ENCODE results near the gene COL23A1. TPM values are rescaled to one million over a fixed set of nuclear protein-coding genes. Genes with fewer than 3 reads are reported as not detected.

The COL23A1 gene
- polyA plus RNA-seq, 3 donors = 5.7 to 8.7 (median 7.7) TPM

DNA sequence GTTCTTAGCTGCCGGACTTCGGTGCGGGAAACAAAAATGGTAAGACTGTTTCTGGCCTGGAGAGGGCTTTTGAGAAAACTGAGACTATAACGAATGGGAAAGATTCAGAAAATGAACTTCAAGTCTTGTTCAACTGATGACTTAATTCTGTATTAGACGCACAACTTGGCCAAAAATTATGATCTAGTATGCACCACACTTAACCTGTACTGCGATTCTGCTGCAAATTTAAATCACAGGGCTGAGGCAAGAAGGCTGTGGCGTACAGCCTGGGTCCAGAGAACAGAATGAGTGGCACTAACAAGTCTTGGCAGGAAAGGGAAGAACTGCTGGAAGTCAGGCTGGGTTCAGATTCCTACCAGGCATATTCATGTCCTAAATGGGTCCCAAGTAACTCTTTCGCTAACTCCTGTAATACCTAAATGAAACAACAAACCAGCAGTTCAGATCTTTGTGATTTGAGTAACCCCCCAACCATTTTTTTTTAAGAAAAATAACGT, 781 bp upstream of the COL23A1 start:
- DNase-seq (ENCODE audit: extremely low read depth in 1 of 11, low read depth in 9 of 11, low spot score in 4 of 11) = no peak

DNA sequence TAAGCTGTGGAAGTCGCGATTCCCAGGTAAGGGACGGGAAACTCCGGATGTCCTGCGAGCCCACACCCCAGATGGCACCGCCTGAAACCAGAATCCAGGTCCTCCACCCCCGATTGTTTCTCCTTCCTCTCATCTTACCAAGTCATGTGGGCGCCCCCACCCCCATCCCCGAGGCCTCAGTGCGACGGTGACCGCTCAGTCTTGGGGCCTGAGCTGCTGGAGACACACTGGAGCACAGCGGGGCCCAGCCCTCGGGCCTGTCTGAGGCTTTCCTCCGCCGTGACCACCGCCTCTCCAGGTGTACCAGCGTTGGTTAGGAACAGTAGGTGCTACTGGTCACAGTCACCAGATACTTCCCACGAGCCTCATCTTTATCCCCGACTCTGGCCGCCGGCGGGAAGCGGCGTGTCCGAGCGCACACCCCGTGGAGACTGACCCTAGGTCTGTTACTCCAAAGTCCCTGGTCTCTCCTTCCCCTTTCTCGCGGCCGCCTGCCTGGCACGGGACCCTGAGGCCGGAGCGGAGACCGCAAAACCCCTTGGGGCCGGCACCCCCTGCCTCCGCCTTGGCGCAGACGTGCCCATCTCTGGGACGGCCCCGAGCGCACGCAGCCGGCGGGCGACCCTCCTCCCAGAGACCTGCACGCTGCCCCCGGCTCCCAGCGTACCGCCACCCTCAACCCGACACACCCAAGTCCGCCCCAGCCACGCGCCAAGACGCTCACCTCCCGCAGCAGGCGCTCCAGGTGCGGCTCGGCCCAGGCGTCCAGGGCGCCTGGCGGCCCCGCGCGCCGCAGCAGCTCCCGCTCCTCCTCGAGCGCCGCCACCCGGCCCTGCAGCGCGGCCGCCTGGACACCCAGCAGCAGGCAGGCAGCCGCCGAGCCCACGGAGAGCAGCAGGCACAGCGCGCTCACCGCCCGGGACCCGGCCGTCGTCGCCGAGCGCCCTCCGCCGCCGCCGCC, 733 bp downstream of the COL23A1 start:
- peak in 3 of 11 donors; percentile 43 to 53 (median 49) for DNase-seq (ENCODE audit: extremely low read depth in 1 of 11, low read depth in 9 of 11, low spot score in 4 of 11)

DNA sequence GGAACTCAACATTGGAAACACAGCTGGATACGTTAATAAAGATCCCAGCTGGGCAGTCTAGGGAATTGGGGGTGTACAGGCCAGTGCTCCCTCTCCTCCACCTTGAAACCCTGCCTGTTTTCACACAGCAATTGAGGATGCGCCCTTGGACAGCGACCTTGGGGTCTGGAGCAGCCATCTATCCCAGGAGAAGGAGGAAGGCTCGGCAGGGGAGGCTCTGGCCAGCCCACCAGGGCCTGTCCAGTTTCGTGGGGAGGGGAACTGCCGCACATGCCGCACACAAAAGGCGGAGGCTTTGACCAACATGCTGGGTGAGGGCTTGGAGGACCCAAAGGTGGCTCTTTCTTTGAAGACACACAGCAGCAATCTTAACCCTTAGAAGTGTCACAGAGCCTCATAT, 1.4 kb downstream of the COL23A1 start:
- no peak for DNase-seq (ENCODE audit: extremely low read depth in 1 of 11, low read depth in 9 of 11, low spot score in 4 of 11)

DNA sequence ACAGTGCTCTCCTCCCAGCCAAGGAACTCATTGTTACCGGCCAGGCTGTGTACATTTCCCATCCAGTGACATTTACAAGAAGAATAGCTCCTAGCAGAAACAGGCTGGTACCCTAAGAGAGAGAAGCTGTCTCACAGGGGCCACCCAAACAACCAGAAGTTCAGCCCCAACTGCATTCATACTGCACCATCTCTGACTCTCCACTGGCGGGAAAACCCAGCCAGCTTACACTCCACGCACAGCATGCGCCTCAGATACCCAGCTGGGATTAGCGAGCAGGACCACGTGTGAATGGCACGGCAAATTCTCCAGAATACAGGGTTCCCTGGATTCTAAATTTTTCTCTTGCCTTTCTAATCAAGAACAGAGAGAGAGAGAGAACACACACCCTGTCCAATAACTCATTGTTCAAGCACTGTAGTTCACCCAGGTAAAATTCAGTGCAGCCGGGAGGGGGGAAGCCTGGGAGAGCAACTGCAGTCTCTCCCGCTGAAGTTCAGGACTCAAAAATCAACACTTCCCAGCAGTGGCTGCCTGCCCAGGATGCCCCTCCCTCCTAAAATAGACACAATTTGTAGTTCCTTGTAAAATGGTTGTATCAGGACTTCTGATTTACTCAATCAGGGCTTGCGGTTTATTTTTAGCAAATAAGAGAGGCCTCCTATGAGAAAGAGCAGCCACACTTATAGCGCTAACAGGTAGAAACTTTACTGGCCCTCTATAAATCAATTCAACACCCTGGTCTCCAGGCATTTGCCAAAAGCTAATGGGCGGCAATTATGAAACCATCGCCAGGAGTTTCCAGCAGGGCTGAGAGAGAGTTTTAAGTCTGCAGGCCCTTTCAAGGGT, 2.2 kb downstream of the COL23A1 start:
- DNase-seq (ENCODE audit: extremely low read depth in 1 of 11, low read depth in 9 of 11, low spot score in 4 of 11) = no peak

DNA sequence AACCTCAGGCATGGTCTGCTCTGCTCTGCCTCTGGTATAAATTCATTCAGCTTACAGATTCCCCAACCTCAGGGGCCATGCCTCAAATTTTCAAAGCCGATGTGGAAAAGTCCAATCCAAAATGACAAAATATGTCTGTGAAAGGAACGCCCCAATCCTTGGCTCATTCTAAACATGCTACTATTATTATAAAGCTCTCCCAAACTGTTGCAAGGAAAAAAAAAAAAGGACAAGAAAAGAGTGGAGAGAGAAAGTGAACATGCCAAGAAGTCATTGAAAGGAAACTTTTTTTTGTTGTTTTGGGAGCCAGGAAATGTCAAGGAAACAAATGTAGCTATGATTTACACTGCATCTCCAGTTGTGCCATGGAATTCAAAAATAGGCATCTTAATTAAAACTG, 3.8 kb downstream of the COL23A1 start:
- DNase-seq (ENCODE audit: extremely low read depth in 1 of 11, low read depth in 9 of 11, low spot score in 4 of 11) = no peak

DNA sequence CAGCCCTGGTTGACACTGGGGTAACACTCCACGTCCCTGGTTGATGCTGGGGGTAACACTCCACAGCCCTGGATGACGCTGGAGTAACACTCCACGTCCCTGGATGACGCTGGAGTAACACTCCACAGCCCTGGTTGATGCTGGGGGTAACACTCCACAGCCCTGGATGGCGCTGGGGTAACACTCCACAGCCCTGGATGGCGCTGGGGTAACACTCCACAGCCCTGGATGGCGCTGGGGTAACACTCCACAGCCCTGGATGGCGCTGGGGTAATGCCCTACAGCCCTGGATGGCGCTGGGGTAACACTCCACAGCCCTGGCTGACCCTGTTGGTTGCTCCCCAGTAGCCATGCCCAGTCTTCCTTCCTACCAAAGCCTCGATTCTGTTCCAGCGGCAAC, 4.8 kb downstream of the COL23A1 start:
- DNase-seq (ENCODE audit: extremely low read depth in 1 of 11, low read depth in 9 of 11, low spot score in 4 of 11) = peak in 1 of 11 donors; percentile 60

DNA sequence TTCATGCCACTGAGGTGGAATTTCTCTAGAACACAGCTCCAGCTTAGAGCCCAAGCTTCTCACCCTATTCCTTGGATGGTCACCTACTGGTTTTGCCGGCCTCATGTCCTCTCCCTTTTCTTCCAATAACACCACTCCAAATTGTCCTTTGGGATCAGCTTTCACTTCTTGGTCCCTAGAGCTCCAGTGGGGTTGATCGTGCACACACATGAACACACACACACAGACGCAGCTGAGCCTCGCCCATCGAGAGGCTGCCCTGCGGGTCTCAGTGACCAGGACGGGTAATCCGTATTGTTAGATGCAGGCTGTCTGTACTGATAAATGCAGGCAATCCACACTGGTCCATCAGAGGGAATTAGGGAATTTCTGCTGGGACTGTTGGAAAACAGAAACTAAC, 6.9 kb downstream of the COL23A1 start:
- no peak for DNase-seq (ENCODE audit: extremely low read depth in 1 of 11, low read depth in 9 of 11, low spot score in 4 of 11)

DNA sequence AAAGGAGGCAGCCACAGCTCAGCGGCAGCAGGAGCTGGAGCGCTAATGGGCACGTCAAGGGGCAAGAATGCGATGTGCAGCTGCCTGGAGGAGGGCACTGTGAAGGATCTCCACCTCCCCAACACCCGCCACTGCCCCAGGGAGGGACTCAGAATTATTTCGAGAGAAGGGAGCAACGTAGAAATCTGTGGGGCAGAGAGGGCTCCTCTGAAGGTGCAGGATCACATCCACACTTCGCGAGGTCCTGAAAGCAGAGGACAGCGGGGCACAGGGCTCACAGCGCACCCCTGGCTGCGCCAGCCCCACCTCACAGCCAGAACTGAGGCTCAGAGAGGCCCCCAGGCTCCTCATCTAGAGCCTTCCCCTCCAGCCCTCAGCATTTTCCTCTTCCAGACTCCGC, 7.9 kb downstream of the COL23A1 start:
- no peak for DNase-seq (ENCODE audit: extremely low read depth in 1 of 11, low read depth in 9 of 11, low spot score in 4 of 11)

DNA sequence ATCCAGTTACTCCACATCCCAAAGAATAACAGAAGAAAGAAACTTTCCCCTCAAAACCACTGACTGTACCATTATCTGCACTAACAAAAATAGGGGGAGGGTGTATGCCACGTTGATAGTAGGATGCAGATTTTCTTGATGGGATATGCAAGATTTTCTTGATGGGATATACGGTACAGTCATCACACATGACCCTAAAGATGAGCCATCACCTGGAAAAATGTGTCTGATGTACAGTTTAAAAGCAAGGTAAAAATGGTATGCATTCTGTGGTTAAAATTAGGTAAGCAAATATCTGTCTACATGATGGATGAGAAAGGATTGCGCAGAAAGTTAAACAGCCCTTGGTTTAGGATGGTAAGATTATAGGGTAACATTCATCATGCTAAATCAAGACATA, 8.6 kb downstream of the COL23A1 start:
- no peak for DNase-seq (ENCODE audit: extremely low read depth in 1 of 11, low read depth in 9 of 11, low spot score in 4 of 11)

DNA sequence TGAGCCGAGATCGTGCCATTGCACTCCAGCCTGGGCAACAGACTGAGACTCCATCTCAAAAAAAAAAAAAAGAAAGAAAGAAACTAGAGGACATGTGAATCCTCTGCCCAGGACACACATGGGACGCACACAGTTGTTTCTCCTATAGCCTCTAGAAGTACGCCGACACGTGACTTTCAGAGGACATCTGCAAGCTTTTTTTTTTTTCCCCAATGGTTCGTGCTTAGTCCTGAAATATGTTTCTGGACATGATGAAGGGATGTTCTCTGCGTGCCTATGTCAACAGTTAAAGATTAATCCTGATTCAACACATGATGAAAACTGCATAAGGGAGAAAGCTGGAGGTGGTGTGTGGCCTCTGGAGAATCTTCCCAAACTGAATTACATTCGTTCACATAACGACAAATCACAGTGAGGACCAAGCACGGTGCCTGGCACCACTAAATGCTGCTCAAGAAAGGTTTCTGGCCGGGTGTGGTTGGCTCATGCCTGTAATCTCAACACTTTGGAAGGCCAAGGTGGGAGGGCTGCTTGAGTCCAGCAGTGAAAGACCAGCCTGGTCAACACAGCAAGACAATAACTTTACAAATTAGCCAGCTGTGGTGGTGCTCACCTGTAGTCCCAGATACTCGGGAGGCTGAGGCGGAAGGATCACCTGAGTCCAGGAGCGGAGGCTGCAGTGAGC, 9.8 kb downstream of the COL23A1 start:
- no peak for DNase-seq (ENCODE audit: extremely low read depth in 1 of 11, low read depth in 9 of 11, low spot score in 4 of 11)

DNA sequence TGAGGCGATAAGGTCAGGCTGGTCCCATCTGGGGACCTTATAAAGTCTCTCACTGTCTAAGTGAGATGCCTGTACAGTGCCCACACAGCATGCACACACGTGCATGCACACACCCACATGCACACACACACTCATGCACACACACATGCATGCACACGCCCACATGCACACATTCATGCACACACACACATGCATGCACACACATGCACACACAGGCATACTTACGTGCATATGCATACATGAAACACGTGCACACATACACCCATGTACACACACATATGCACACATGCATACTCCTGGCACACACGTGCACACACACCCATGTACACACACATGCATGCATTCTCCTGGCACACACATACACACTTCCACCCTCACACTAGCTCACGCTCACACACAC, 12.2 kb downstream of the COL23A1 start:
- DNase-seq (ENCODE audit: extremely low read depth in 1 of 11, low read depth in 9 of 11, low spot score in 4 of 11) = no peak

DNA sequence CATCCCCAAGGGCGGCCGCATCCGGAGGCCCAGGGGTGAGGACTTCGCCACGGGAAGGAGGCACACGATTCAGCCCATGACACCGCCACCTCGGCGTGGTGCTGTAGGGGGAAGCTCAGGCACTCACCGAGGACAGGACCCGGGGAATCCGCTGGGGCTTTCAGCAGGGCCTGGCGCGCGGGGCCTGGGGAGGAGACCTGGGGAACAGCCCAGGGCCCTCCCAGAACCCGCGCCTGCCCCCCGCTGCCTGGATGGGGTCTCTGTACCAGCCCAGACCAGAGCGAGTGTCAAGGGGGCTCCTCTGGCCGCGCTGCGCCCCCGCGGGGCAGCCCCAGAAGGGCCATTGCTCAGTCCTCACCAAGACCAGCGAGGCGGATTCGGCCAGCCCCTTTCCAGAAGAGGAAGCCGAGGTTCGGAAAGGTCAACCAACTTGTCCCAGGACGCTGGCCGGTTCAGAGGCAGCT, 12.8 kb downstream of the COL23A1 start:
- no peak for DNase-seq (ENCODE audit: extremely low read depth in 1 of 11, low read depth in 9 of 11, low spot score in 4 of 11)

DNA sequence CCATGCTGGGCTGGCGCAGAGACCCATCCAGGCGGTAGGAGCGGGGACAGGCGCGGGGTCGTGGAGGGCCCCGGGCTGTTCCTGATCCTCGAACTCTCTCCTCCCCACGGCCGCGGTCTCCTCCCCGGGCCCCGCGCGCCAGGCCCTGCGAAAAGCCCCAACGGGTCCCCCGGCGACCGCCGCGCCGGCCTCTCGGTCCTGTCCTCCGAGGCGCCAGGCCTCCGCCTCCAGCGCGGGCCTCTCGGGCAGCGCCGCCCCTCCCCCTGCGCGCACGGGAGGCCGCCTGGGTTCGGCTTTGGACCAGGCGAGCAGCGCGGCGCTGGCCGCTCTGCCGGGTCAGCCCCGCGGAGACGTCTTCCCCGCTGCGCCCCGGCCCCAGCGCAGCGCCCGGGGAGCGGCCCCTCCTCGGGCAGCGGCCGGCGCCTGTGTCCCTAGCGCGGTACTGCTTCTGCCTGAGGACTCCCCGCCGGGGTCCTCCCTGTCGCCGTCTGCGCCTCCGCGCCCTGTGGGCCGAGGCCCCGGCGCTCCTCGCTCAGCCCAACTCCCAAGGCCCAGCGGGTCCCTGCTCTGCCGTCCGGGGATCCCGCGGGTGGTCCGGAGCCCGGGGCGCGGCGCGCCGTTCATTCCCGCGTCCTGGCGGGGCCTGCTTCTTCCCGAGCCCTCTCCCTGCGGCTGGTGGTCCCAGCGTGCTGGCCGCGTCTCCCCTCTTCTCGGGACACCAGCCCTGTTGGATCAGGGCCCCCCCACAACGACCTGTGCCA, 13.4 kb downstream of the COL23A1 start:
- peak in 1 of 11 donors; percentile 35 for DNase-seq (ENCODE audit: extremely low read depth in 1 of 11, low read depth in 9 of 11, low spot score in 4 of 11)

DNA sequence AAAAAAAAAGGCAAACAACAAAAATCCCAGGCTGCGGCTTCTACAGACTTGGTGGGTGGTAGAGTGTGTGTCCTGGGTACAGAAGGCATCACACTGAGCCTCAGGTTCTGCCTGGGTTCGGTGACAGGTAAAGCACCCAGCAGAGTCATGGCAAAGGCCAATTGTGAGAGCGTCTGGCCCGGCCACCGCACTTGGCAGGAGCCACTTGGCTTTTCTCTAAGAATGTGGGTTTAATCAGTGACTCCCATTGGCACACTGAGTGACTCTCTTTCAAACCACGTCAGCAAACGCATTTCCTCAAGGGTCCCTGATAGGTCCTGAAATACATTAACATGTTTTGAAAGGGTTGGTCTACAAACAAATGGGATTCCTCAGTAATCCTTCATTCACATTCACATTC, 17.0 kb downstream of the COL23A1 start:
- no peak for DNase-seq (ENCODE audit: extremely low read depth in 1 of 11, low read depth in 9 of 11, low spot score in 4 of 11)

DNA sequence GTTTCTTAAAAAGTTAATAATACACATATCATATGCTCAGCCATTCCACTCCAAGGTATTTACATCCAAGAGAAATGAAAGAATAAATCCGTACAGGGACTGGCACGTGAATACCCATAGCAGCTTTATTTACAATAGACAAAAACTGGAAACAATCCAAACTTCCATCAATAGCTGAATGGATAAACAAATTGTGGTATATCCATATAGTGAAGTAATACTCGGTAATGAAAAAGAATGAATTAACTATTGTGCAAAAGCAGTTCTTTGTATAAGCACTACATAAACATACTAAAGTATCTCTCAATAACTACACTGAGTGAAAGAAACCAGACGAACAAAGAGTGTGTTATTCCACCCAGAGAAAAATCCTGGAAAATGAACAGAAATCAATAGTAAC, 17.6 kb downstream of the COL23A1 start:
- DNase-seq (ENCODE audit: extremely low read depth in 1 of 11, low read depth in 9 of 11, low spot score in 4 of 11) = no peak

DNA sequence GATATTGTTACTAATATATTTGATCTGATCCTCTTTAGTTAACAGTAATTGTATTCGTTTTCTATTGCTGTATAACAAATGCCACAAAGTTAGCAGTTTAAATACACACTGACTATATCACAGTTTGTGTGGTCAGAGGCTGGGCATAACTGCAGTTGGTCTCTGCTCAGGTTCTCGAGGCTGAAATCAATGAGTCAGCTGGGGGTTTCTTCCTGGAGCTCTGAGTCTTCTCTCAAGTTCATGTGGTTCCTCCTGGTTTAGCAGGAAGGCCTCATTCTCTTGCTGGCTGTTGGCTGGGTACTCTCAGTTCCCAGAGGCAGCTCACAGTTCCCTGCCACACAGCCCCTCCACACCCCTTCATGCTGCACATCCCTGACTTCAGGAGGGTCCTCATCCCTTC, 20.7 kb downstream of the COL23A1 start:
- no peak for DNase-seq (ENCODE audit: extremely low read depth in 1 of 11, low read depth in 9 of 11, low spot score in 4 of 11)

DNA sequence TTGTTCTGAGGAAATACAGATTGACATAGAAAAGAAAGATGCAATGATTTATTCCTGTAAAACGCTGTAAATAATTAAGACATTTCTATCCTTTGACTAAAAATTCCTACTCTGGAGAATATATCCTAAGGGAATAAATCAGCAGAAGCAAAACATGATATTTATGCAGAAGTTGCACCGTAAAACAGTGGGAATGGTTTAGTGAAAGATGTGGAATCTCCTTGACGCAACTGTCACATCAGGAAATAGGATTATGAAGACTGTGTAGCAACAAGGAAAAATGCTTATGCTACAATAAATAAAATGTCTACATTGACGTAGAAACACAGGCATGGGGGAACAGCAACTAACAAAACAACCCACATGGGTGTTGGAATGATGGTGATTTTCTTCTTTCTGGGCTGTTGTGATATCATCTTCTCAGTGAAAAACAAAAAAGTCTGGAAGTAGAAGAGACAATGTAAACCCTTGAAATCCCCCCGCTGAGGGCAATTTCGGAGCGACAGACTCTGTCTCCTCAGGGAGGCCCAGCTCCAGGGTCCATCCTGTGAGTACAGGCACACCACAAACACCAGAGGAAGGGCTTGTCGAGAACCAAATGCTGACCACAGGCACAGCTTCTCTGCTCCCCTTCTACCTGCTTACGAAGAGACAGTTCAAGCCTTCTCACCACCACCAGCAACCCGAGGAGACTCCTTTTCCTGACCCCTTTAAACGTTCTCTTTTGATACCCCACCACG, 25.2 kb downstream of the COL23A1 start:
- no peak for DNase-seq (ENCODE audit: extremely low read depth in 1 of 11, low read depth in 9 of 11, low spot score in 4 of 11)

DNA sequence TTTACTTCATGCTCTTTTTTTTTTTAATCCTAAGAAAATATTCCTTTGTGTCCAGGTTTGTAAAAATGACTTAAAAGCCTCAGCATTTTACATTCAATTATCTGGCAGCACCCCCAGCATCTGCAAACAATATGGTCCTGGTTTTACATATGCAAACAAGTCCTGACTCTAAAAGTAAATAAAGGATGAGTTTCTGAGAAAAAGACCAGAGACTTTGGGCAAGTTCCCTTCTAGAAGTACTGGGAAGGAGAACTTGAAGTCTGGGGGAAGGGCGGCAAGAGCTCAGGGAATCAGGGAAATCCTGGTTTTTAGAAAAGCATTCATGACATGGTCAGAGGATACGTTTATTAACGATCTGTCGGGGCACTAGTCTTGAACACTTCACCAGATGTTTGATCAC, 25.8 kb downstream of the COL23A1 start:
- no peak for DNase-seq (ENCODE audit: extremely low read depth in 1 of 11, low read depth in 9 of 11, low spot score in 4 of 11)
